Head of caudate nucleus (tissue), 42 donors: ENCODE data around the gene RRP36.
"Not testable (repeated sequence)": the region's sequence is repeated elsewhere in the genome, so short reads cannot be mapped to it uniquely, and the experiment has no call there.

Source experiments
- DNase-seq, 42 donors: peaks; one replicate each; pipeline versions ENCODE4 v3.0.0 to v3.0.0-alpha.2; 2020 to 2021; ENCODE audit warnings: mixed read lengths in 7 of 42
- intact Hi-C: fragments of 100-400 bp; cut with DNase I; formaldehyde crosslinking; loops from one replicate; pipeline ENCODE4 v1.15.0; 2022

The RRP36 gene

GRCh38 chr6:43033496-43034189 is 12.2 kb downstream of the RRP36 start:
- intact Hi-C loops: no loop called here
- no peak for DNase-seq

GRCh38 chr6:43034190-43034525 is 12.7 kb downstream of the RRP36 start:
- intact Hi-C loops: no loop called here
- DNase-seq: no peak

- no peak for DNase-seq
- intact Hi-C loops: no loop called here
These were observed 14.2 kb downstream of the RRP36 start for GRCh38 chr6:43035495-43036194.

- intact Hi-C loops: no loop called here
These were observed 15.3 kb downstream of the RRP36 start for GRCh38 chr6:43036712-43037111.

GRCh38 chr6:43037197-43037596 is 15.8 kb downstream of the RRP36 start:
- intact Hi-C loops: no loop called here
- no peak for DNase-seq

More at GRCh38 chr6:43036712-43037111, 15.3 kb downstream of the RRP36 start:
- DNase-seq: peak in 22 of 42 donors; percentile 14 to 76 (median 48)

- no peak for DNase-seq
These were observed 16.3 kb downstream of the RRP36 start for GRCh38 chr6:43037706-43038105.

GRCh38 chr6:43038727-43039126 is 17.3 kb downstream of the RRP36 start:
- intact Hi-C loops: no loop called here
- no peak for DNase-seq

More at GRCh38 chr6:43037706-43038105, 16.3 kb downstream of the RRP36 start:
- intact Hi-C loops: no loop called here

- no peak for DNase-seq
- intact Hi-C loops: no loop called here
These were observed 19.3 kb downstream of the RRP36 start for GRCh38 chr6:43040542-43041257.

- DNase-seq, intact Hi-C loops: not testable (repeated sequence)
These were observed 20.1 kb downstream of the RRP36 start for GRCh38 chr6:43041475-43041874.

GRCh38 chr6:43043310-43043709 is 21.9 kb downstream of the RRP36 start:
- intact Hi-C loops: no loop called here
- DNase-seq: no peak

GRCh38 chr6:43045371-43045930 is 24.0 kb downstream of the RRP36 start:
- DNase-seq: no peak
- intact Hi-C loops: no loop called here

GRCh38 chr6:43047998-43048397 is 26.6 kb downstream of the RRP36 start:
- no peak for DNase-seq

GRCh38 chr6:43050981-43051380 is 29.6 kb downstream of the RRP36 start:
- no peak for DNase-seq
- intact Hi-C loops: no loop called here

More at GRCh38 chr6:43047998-43048397, 26.6 kb downstream of the RRP36 start:
- intact Hi-C loops: no loop called here

GRCh38 chr6:43052225-43052841 is 30.9 kb downstream of the RRP36 start:
- intact Hi-C loops: no loop called here
- no peak for DNase-seq

- peak in 25 of 42 donors; percentile 8 to 55 (median 30) for DNase-seq
- intact Hi-C loops: no loop called here
These were observed 31.6 kb downstream of the RRP36 start for GRCh38 chr6:43052842-43053544.

- DNase-seq: peak; percentile 64 to 95 (median 86)
- intact Hi-C loops: no loop called here
These were observed 32.3 kb downstream of the RRP36 start, which contains the start of gene CUL7 for GRCh38 chr6:43053545-43054205. Gene CUL7, minus strand, starts transcription at chr6:43053851. Its CDS starts 1,063 bp downstream, at chr6:43052788.

- no peak for DNase-seq
- intact Hi-C loops: no loop called here
These were observed 33.0 kb downstream of the RRP36 start for GRCh38 chr6:43054206-43054943.
